NK-92 (cell line): ENCODE data around the gene ZC3H8.

ENCODE experiments used
- DNase-seq: peaks from one replicate; lab custom pipeline; 2025; ENCODE audit not compliant: unreplicated experiment; lab: John Stamatoyannopoulos, UW

Gene ZC3H8

GRCh38 chr2:112166806-112167499 lies 87.9 kb downstream of the ZC3H8 start:
- no peak for DNase-seq

- no peak for DNase-seq
These were observed 89.5 kb downstream of the ZC3H8 start for GRCh38 chr2:112165296-112165695.

GRCh38 chr2:112164876-112165275 lies 90.0 kb downstream of the ZC3H8 start:
- DNase-seq, result no peak

GRCh38 chr2:112163541-112163981 lies 91.3 kb downstream of the ZC3H8 start:
- DNase-seq, result no peak

- DNase-seq, result no peak
These were observed 91.9 kb downstream of the ZC3H8 start for GRCh38 chr2:112162956-112163355.

- DNase-seq, result no peak
These were observed 92.5 kb downstream of the ZC3H8 start for GRCh38 chr2:112162341-112162740.
